Duodenal mucosa (tissue), 2 donors: Measurements from ENCODE around the gene ADAMTS3.

ENCODE experiments used
- H3K27ac ChIP-seq: one replicate; pipeline ENCODE4 v1.7.0; 2013; ENCODE audit warnings: low read depth, low read length
- H3K27me3 ChIP-seq, 2 donors: one replicate each; pipeline ENCODE4 v1.7.0; 2013; ENCODE audit warnings: low read length in 2 of 2, control low read depth in 1 of 2; ENCODE audit not compliant: insufficient read depth in 2 of 2, control insufficient read depth in 1 of 2
- H3K36me3 ChIP-seq, 2 donors: one replicate each; pipeline ENCODE4 v1.7.0; 2013; ENCODE audit warnings: low read length in 2 of 2, control low read depth in 1 of 2; ENCODE audit not compliant: insufficient read depth in 2 of 2, control insufficient read depth in 1 of 2
- H3K4me1 ChIP-seq, 2 donors: one replicate each; pipeline ENCODE4 v1.7.0; 2013; ENCODE audit warnings: low read length in 2 of 2, control low read depth in 1 of 2; ENCODE audit not compliant: insufficient read depth in 2 of 2, control insufficient read depth in 1 of 2
- H3K4me3 ChIP-seq, 2 donors: one replicate each; pipeline ENCODE4 v1.7.0; 2013; ENCODE audit warnings: low read length in 2 of 2, low read depth in 1 of 2
- H3K9ac ChIP-seq, 2 donors: one replicate each; pipeline ENCODE4 v1.7.0; 2013; ENCODE audit warnings: low read length in 2 of 2, low read depth in 1 of 2
- H3K9me3 ChIP-seq, 2 donors: one replicate each; pipeline ENCODE4 v1.7.0; 2013; ENCODE audit warnings: low read length in 2 of 2, control low read depth in 1 of 2; ENCODE audit not compliant: control insufficient read depth in 1 of 2

Gene ADAMTS3

DNA sequence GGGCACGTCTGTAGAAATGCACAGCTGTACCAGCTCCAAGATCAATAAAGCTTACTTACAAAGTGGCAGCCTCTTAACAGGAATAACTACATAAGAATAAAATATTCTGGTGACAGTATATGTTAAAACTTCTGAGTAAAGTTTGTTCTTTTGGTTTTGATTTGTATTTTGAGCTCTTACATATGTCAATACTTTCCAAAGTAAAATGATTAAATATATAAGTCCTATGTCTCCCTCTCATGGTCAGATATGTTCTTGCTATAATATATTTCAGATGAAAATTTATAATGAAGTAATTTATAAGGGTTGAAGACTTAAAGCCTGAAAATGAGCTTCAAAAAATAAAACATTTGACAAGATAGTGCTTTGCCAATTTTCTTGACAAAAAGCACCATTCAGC lies 282.8 kb downstream of the ADAMTS3 start:
- Histone ChIP-seq H3K4me3 (no peak overlapping the region), H3K9me3 (no peaks in the 10 kb centered on the region), H3K4me1 (no peaks in the 10 kb centered on the region), H3K27me3 (no peaks in the 10 kb centered on the region), H3K27ac (no peak overlapping the region), H3K9ac (no peak overlapping the region), H3K36me3 (no peaks in the 10 kb centered on the region)

DNA sequence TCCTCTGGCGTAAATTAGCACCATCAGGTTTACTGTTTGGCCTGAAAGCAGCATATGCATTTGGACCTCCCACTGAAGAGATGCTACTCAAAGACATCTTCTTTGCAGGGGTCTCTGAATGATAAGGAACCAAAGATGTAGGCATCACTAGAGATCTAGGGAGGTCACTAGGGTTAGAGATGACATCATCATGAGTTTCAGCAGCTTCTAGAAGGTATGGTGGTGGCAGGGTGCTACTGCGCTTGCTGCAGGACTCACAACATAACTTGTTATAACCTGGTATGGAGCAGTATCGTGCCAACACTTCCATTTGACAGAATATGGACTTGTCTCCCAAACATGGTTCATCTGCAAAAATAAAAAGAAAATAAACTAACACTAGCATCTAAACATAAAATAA lies 285.7 kb downstream of the ADAMTS3 start:
- no peaks in the 10 kb centered on the region for H3K36me3 ChIP-seq
- H3K4me3 ChIP-seq = no peak overlapping the region
- no peak overlapping the region for H3K9ac ChIP-seq
- H3K9me3 ChIP-seq = no peaks in the 10 kb centered on the region
- no peaks in the 10 kb centered on the region for H3K27me3 ChIP-seq
- no peaks in the 10 kb centered on the region for H3K4me1 ChIP-seq
- no peak overlapping the region for H3K27ac ChIP-seq

DNA sequence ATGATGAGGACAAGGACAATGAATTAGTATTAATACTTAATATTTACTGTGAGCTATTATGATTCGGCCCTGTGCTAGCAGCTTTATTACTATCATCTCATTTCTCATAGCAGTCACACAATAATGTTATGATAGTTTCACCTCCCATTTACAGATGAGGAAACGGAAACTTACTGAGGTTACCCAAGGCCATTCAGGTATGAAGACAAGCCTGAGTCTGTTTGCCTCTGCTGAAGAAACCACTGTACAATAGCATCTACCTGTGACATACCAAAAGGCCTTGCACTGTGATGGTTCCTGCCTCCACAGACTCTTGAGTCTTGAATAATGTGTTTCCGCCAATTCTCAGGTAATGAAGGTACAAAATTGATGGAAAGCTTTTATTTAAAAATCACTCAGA lies 288.8 kb downstream of the ADAMTS3 start:
- Histone ChIP-seq H3K27ac (no peak overlapping the region), H3K4me1 (no peaks in the 10 kb centered on the region), H3K9ac (no peak overlapping the region), H3K27me3 (no peaks in the 10 kb centered on the region), H3K4me3 (no peak overlapping the region), H3K9me3 (no peaks in the 10 kb centered on the region), H3K36me3 (no peaks in the 10 kb centered on the region)

DNA sequence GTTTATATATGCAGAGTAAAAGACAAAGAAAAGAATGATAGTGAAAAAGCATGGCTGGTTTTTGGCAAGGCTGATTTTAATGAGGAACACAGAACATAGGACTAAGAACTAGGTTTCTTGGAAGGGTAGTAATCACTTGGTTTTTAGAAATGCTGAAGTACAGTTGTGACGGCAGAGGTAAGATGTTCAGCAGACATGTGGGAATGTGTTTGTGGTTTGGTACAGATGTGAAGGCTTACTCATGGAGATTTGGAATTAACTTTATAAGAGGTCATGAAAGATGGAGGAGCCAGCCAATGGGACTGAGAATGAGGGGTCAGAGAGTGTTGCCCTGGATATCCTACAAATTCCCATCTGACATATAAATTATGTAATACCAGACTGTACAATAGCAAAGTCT lies 293.6 kb downstream of the ADAMTS3 start:
- no peaks in the 10 kb centered on the region for H3K9me3 ChIP-seq
- no peak overlapping the region for H3K9ac ChIP-seq
- no peaks in the 10 kb centered on the region for H3K36me3 ChIP-seq
- no peak overlapping the region for H3K4me3 ChIP-seq
- no peaks in the 10 kb centered on the region for H3K27me3 ChIP-seq
- no peaks in the 10 kb centered on the region for H3K4me1 ChIP-seq
- H3K27ac ChIP-seq = no peak overlapping the region

DNA sequence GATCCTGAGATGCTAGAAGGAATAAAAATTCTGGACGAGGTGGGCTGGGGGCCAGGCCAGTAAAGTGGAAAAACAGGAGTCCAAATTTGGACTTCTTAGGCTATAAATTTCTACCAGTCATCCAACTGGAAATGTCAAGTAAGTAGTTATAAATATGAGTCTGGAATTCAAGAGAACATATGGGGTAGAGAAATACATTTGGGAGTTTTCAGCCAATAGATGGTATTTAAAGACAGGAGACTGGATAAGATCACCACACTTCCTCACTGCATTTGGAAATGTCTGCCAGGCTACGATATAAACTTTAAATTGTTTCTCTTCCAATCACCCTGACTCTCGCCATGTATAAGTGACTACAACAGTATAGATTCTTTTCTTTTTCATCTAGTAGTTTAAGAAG lies 294.8 kb downstream of the ADAMTS3 start:
- Histone ChIP-seq H3K9me3 (no peaks in the 10 kb centered on the region), H3K9ac (no peak overlapping the region)

DNA sequence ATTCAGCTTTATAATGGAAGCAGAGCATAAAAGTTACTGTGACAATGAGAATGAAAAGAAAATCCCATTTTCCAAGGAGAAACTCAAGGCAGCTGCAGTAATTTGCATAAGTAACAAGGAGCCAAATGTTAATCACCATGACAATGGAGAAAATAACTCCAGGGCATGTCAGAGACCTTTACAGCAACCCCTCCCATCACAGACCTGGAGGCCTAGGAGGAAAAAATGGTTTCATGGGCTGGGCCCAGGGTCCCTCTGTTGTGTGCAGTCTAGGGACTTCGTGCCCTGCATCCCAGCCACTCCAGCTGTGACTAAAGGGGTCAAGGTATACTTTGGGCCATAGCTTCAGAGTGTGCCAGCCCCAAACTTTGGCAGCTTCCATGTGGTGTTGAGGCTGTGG lies 313.8 kb downstream of the ADAMTS3 start:
- Histone ChIP-seq H3K9ac (no peak overlapping the region), H3K4me3 (no peak overlapping the region), H3K36me3 (no peaks in the 10 kb centered on the region), H3K27me3 (no peaks in the 10 kb centered on the region), H3K4me1 (no peaks in the 10 kb centered on the region), H3K27ac (no peak overlapping the region), H3K9me3 (no peaks in the 10 kb centered on the region)

More for the DNA sequence above, 294.8 kb downstream of the ADAMTS3 start:
- Histone ChIP-seq H3K36me3 (no peaks in the 10 kb centered on the region), H3K4me1 (no peaks in the 10 kb centered on the region), H3K4me3 (no peak overlapping the region), H3K27ac (no peak overlapping the region), H3K27me3 (no peaks in the 10 kb centered on the region)

DNA sequence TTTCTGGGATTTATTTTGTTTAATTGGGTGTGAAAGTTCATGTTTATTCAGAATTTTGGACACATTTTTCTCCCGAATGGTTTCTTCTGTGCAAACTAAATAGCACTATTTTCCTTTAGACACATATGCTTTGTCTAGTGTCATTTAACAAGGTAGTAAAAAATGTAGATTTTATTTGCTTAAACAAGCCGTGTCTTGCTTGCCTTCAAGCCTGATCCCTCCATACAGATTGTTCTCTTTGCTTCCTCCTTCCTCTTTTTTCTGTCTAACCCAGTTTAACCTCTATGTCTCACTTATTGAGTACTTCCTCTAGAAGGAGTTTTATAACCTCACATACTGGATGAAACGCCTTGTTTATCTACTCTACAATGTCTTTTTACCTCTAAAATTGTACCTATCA lies 325.4 kb downstream of the ADAMTS3 start:
- H3K4me1 ChIP-seq = no peaks in the 10 kb centered on the region
- no peak overlapping the region for H3K9ac ChIP-seq
- H3K9me3 ChIP-seq = no peaks in the 10 kb centered on the region
- no peaks in the 10 kb centered on the region for H3K27me3 ChIP-seq
- H3K36me3 ChIP-seq = no peaks in the 10 kb centered on the region
- H3K4me3 ChIP-seq = no peak overlapping the region
- H3K27ac ChIP-seq = no peak overlapping the region

DNA sequence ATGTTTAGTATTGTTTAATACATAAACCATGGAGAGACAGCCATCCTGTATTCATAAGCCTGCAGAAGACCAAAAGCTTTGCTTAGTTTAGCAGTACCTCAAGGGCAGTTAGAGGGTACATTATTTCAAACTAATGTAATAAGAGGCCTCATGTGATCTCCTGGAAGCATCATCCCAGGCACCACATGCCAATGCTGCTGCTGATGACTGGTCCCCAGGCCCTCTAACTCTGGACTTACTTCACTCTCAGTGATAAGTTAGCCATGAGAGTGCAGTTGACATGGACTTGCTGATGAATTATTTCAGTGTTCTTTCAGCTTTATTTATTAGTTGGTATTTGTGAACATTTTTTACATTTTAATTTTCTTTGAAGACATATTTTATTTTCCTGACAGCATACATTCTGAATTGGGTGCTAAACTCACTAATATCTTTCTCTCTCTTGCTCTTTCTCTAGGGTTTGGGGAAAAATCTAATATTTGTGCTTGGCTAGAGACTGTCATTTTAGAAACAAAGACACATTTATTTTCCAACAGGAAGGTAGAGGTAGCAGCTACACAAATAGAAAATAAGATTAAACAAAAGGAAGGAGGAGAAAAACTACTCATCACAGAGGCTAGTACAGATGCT lies 329.4 kb downstream of the ADAMTS3 start:
- H3K27me3 ChIP-seq = no peaks in the 10 kb centered on the region
- H3K4me1 ChIP-seq = no peaks in the 10 kb centered on the region
- no peak overlapping the region for H3K27ac ChIP-seq
- H3K9ac ChIP-seq = no peak overlapping the region
- H3K9me3 ChIP-seq = no peaks in the 10 kb centered on the region
- no peak overlapping the region for H3K4me3 ChIP-seq
- no peaks in the 10 kb centered on the region for H3K36me3 ChIP-seq
